ENCODE results near the gene ZRANB1. TPM values are rescaled to one million over a fixed set of nuclear protein-coding genes. Genes with fewer than 3 reads are reported as not detected.

Gene ZRANB1
- total and polyA plus RNA-seq, 2 of the 13 experiments (the other 11 are each of a cell fraction or from before 2014, with no cell fraction given): 10.3 to 19.6 TPM

DNA sequence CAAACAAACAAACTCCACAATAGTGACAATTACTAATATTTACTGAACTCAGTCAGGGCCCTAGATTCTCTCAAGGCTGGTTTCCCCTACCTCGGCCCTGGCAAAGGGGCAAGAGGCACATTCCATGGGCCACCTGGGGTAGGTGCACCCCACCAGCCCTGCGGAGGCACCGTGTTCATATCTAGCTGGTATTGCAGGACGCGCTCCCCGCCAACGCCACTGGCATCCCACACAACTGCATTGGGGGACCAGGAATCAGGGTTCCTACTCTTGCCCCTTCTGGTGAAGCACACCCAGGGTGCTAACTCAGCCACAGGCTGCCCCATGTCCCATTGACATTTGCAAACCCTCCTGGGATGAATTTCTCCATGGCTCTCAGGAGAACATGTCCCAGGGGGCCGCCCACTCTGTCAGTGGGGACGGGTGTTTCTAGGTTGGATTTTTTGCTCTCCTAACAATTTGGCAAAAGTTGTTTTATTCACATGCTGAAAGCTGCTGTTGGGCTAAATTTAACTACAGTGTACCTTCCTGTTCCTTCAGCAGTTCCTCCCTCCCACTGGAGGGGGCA lies 76.7 kb downstream of the ZRANB1 start:
- peaks cover 5% of the 10 kb centered on the region; the same call in 1 of the 2 replicates for H3K9me3 ChIP-seq (ENCODE audit: low read length)
- POLR2A ChIA-PET: no interaction called here
- in situ Hi-C loops (cut with HindIII; ENCODE audit: extremely low pct_ligation_motif_present, low pct_unique_long_range_greater_than_20kb): no loop called here
- H3K27me3 ChIP-seq (ENCODE audit: control insufficient read depth in 1 of 2, insufficient read depth in 2 of 2, low read length in 2 of 2): peaks cover 15 to 67% of the 10 kb centered on the region in 2 experiments
- WGBS (ENCODE audit: low lambda C conversion rate): 59% methylated on average over 9 of the region's 9 CpGs
- no peaks in the 10 kb centered on the region for H3K36me3 ChIP-seq (replicated peaks in 1 of 2; ENCODE audit: control insufficient read depth in 1 of 2, insufficient read depth in 2 of 2, low read length in 2 of 2)
- CTCF ChIA-PET (ENCODE audit: low intra/inter-chr PET ratio, low total read pairs): no interaction called here
- FAIRE-seq: no peak
- H3K4me2 ChIP-seq (ENCODE audit: low read depth, low read length): no peak overlapping the region
- no peak overlapping the region for H3K9ac ChIP-seq (ENCODE audit: insufficient read depth, low read depth, low read length)
- peaks cover 9% of the 10 kb centered on the region for H3K4me1 ChIP-seq (ENCODE audit: insufficient read depth, low read length)
- ATAC-seq: no peak
- H4K20me1 ChIP-seq (ENCODE audit: insufficient read depth, low read length): no peaks in the 10 kb centered on the region
- DNase-seq (ENCODE audit: low spot score): no peak
- no peaks in the 10 kb centered on the region for H3K79me2 ChIP-seq (ENCODE audit: insufficient read depth, low read length)
- H3K4me3 ChIP-seq (replicated peaks in 1 of 3; ENCODE audit: insufficient read depth in 1 of 3, low read depth in 2 of 3, low read length in 3 of 3): no peak overlapping the region
- H3K27ac ChIP-seq (ENCODE audit: extremely low read length, insufficient read depth, low read length): no peak overlapping the region
- H2AFZ ChIP-seq (ENCODE audit: low read length): no peak overlapping the region
- TF ChIP-seq ZSCAN5A (CRISPR knock-in tag; IDR thresholded peaks at IDR 0.05; ENCODE audit: borderline replicate concordance) (no peak), FIP1L1 (IDR thresholded peaks at IDR 0.05; ENCODE audit: borderline replicate concordance, insufficient read depth, low read depth, low read length) (no peak), ZNF367 (CRISPR knock-in tag; IDR thresholded peaks at IDR 0.05; ENCODE audit: borderline replicate concordance) (no peak), ZFP82 (CRISPR knock-in tag; IDR thresholded peaks at IDR 0.05; ENCODE audit: borderline replicate concordance) (no peak), IRX3 (CRISPR knock-in tag; IDR thresholded peaks at IDR 0.05; ENCODE audit: borderline replicate concordance, low read depth) (no peak), ZFAT (CRISPR knock-in tag; conservative IDR thresholded peaks at IDR 0.05) (no peak), HDAC6 (IDR thresholded peaks at IDR 0.05; ENCODE audit: low read depth, low read length) (no peak), ELF1 (CRISPR knock-in tag; IDR thresholded peaks at IDR 0.05) (no peak), ZBTB3 (CRISPR knock-in tag; IDR thresholded peaks at IDR 0.05; ENCODE audit: borderline replicate concordance, low read depth) (no peak), ZSCAN12 (CRISPR knock-in tag; IDR thresholded peaks at IDR 0.05) (no peak), U2AF1 (optimal IDR thresholded peaks at IDR 0.05; ENCODE audit: low read depth, low read length) (no peak), POLR2AphosphoS5 (IDR thresholded peaks at IDR 0.05; ENCODE audit: low read depth, low read length) (no peak), PHB2 (IDR thresholded peaks at IDR 0.05; ENCODE audit: partially characterized antibody) (no peak), BORCS8-MEF2B (CRISPR knock-in tag; IDR thresholded peaks at IDR 0.05) (no peak), ZNF773 (CRISPR knock-in tag; IDR thresholded peaks at IDR 0.05; ENCODE audit: borderline replicate concordance) (no peak), SNRNP70 (IDR thresholded peaks at IDR 0.05; ENCODE audit: low read depth, low read length) (no peak)
- TF ChIP-seq, protein P1, sequence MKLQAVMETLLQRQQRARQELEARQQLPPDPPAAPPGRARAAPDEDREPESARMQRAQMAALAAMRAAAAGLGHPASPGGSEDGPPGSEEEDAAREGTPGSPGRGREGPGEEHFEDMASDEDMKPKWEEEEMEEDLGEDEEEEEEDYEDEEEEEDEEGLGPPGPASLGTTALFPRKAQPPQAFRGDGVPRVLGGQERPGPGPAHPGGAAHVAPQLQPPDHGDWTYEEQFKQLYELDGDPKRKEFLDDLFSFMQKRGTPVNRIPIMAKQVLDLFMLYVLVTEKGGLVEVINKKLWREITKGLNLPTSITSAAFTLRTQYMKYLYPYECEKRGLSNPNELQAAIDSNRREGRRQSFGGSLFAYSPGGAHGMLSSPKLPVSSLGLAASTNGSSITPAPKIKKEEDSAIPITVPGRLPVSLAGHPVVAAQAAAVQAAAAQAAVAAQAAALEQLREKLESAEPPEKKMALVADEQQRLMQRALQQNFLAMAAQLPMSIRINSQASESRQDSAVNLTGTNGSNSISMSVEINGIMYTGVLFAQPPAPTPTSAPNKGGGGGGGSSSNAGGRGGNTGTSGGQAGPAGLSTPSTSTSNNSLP (IDR thresholded peaks at IDR 0.05; ENCODE audit: low read depth, low read length): no peak
- intact Hi-C loops (cut with micrococcal nuclease; ENCODE audit: unreplicated experiment): no loop called here
- no TSS peak for BruUV-seq (replicated peaks)

Data from HepG2 (cell line).